GM23338 (cell line): ENCODE data around the gene CELF2. TPM values are rescaled to one million over a fixed set of nuclear protein-coding genes. Genes with fewer than 3 reads are reported as not detected.

Experiments
- ATAC-seq: fragments of 200-7000 bp; cut with Tn5 transposase; 3 replicates; pipeline ENCODE4 v1.9.1; 2020
- DNase-seq: peaks from one replicate; pipeline ENCODE4 v3.0.0-alpha.2; 2015; ENCODE audit warnings: low spot score
- H2AFZ ChIP-seq: fragments of 200-600 bp; sonication (generic); 2 replicates; pipeline ENCODE4 v1.8.0; 2016; ENCODE audit warnings: antibody characterized with exemption, mild to moderate bottlenecking, moderate library complexity
- H3F3A ChIP-seq: fragments of 200-600 bp; sonication (generic); replicated peaks from 2 replicates; pipeline ENCODE4 v1.8.0; 2017; ENCODE audit warnings: antibody characterized with exemption, mixed run types, low read depth
- H3K27ac ChIP-seq: fragments of 200-600 bp; sonication (generic); 2 replicates; pipeline ENCODE4 v1.6.1; 2016; ENCODE audit warnings: low read depth
- H3K27me3 ChIP-seq: fragments of 200-600 bp; sonication (generic); 2 replicates; pipeline ENCODE4 v1.8.0; 2016; ENCODE audit warnings: mild to moderate bottlenecking, mixed run types, moderate library complexity; ENCODE audit not compliant: insufficient read depth
- H3K36me3 ChIP-seq: fragments of 200-600 bp; sonication (generic); 2 replicates; pipeline ENCODE4 v1.8.0; 2016; ENCODE audit warnings: mild to moderate bottlenecking; ENCODE audit not compliant: insufficient read depth
- H3K4me1 ChIP-seq: fragments of 200-600 bp; sonication (generic); 2 replicates; pipeline ENCODE4 v1.8.0; 2016; ENCODE audit warnings: mild to moderate bottlenecking, moderate library complexity; ENCODE audit not compliant: insufficient read depth
- H3K4me2 ChIP-seq: fragments of 200-600 bp; sonication (generic); 2 replicates; pipeline ENCODE4 v1.7.1; 2017; ENCODE audit warnings: mixed run types
- H3K4me3 ChIP-seq: fragments of 200-600 bp; sonication (generic); 2 replicates; pipeline ENCODE4 v1.6.1; 2016; ENCODE audit warnings: mixed run types
- H3K79me2 ChIP-seq: fragments of 200-600 bp; sonication (generic); replicated peaks from 2 replicates; pipeline ENCODE4 v1.8.0; 2017; ENCODE audit warnings: mild to moderate bottlenecking; ENCODE audit not compliant: insufficient read depth
- H3K9me2 ChIP-seq: fragments of 200-600 bp; sonication (generic); 2 replicates; pipeline ENCODE4 v1.8.0; 2017; ENCODE audit not compliant: insufficient read depth
- H4K20me1 ChIP-seq: fragments of 200-600 bp; sonication (generic); replicated peaks from 2 replicates; pipeline ENCODE4 v1.8.0; 2017; ENCODE audit warnings: mild to moderate bottlenecking; ENCODE audit not compliant: insufficient read depth
- H3K27ac Mint-ChIP-seq: 2 replicates; pipeline ENCODE4 v1.8.0; 2020; ENCODE audit warnings: inconsistent platforms, mild to moderate bottlenecking, moderate library complexity, mixed read lengths
- H3K27me3 Mint-ChIP-seq: 3 replicates; pipeline ENCODE4 v1.8.0; 2022; ENCODE audit warnings: low read depth, mild to moderate bottlenecking, moderate library complexity, mixed read lengths, inconsistent platforms; ENCODE audit not compliant: insufficient read depth, poor library complexity
- H3K36me3 Mint-ChIP-seq: 3 replicates; pipeline ENCODE4 v1.8.0; 2021; ENCODE audit warnings: low read depth, mild to moderate bottlenecking, inconsistent platforms, moderate library complexity, mixed read lengths
- H3K4me1 Mint-ChIP-seq: 3 replicates; pipeline ENCODE4 v1.8.0; 2020; ENCODE audit warnings: mild to moderate bottlenecking, inconsistent platforms, mixed read lengths
- H3K4me3 Mint-ChIP-seq: 3 replicates; pipeline ENCODE4 v1.8.0; 2021; ENCODE audit warnings: moderate library complexity, mild to moderate bottlenecking, inconsistent platforms, mixed read lengths
- H3K9me3 Mint-ChIP-seq: 3 replicates; pipeline ENCODE4 v1.8.0; 2020; ENCODE audit warnings: moderate library complexity, mild to moderate bottlenecking, inconsistent platforms, mixed read lengths
- ETS1 ChIP-seq: IDR thresholded peaks from 2 replicates; pipeline ENCODE4 v1.6.1; 2016; ENCODE audit warnings: antibody characterized with exemption
- EZH2phosphoT487 ChIP-seq: fragments of 200-600 bp; sonication (generic); IDR thresholded peaks from one replicate; pipeline ENCODE4 v1.8.1; 2018; ENCODE audit warnings: antibody characterized with exemption; ENCODE audit not compliant: unreplicated experiment
- JUNB ChIP-seq: IDR thresholded peaks from one replicate; pipeline ENCODE4 v1.6.1; 2016; ENCODE audit warnings: antibody characterized with exemption; ENCODE audit not compliant: unreplicated experiment
- ZNF331 ChIP-seq: fragments of 250-450 bp; sonication (Bioruptor Pico); IDR thresholded peaks from 2 replicates; pipeline ENCODE4 v1.5.0; 2020; ENCODE audit warnings: low read depth, mild to moderate bottlenecking, moderate library complexity
- ZNF462 ChIP-seq: fragments of 250-450 bp; sonication (Bioruptor Pico); IDR thresholded peaks from 2 replicates; pipeline ENCODE4 v1.5.0; 2020; ENCODE audit warnings: mild to moderate bottlenecking, moderate library complexity
- polyA plus RNA-seq: library from polyadenylated mRNA; unstranded; fragments of >200 nt; fragmentation: Nextera tagmentation; extraction: Ambion mirVana; gene quantifications from 2 replicates; pipeline ENCODE4 v1.2.1, GENCODE V29; 2016
- total RNA-seq: library from RNA; depleted of rRNA; stranded (reverse); fragments of >200 nt; shearing (Covaris generic); gene quantifications from 2 replicates; pipeline ENCODE4 v1.2.3, GENCODE V29; 2014

CELF2 gene
- total and polyA plus RNA-seq, 2 experiments from 2014 or later: 18.1 to 22.5 TPM

- H3K9me2 ChIP-seq: peaks cover 10% of the 10 kb centered on the region; the same call in 1 of the 2 replicates
- Mint-ChIP-seq H3K27ac (0 out of 2 replicates have a peak overlapping the region, but pooled peaks have one; percentile 39), H3K36me3 (peaks cover 9% of the 10 kb centered on the region), H3K27me3 (no peaks in the 10 kb centered on the region), H3K9me3 (peaks cover 8% of the 10 kb centered on the region; the same call in 2 of the 3 replicates), H3K4me1 (peaks cover 15% of the 10 kb centered on the region), H3K4me3 (no peak overlapping the region)
- DNase-seq (no peak), ATAC-seq (peak; percentile 58)
- TF ChIP-seq ZNF331 (CRISPR knock-in tag) (no peak), ETS1 (no peak), ZNF462 (CRISPR knock-in tag) (no peak), JUNB (no peak), EZH2phosphoT487 (no peak)
- H3K4me3 ChIP-seq: no peak overlapping the region
- peaks cover 11% of the 10 kb centered on the region for H3K79me2 ChIP-seq
- no peaks in the 10 kb centered on the region for H3F3A ChIP-seq
- H3K36me3 ChIP-seq: no peaks in the 10 kb centered on the region
- no peak overlapping the region for H3K4me2 ChIP-seq
- H3K4me1 ChIP-seq: peaks cover 17% of the 10 kb centered on the region
- no peak overlapping the region for H2AFZ ChIP-seq
- H3K27ac ChIP-seq: no peak overlapping the region
- no peaks in the 10 kb centered on the region for H3K27me3 ChIP-seq
- H4K20me1 ChIP-seq: no peaks in the 10 kb centered on the region
These were observed 39.3 kb downstream of the CELF2 start for GRCh38 chr10:11057018-11057417.
